GM12878 (cell line): ENCODE results near the gene RETREG3. TPM values are rescaled to one million over a fixed set of nuclear protein-coding genes. Genes with fewer than 3 reads are reported as not detected.
"Not testable (repeated sequence)": the region's sequence is repeated elsewhere in the genome, so short reads cannot be mapped to it uniquely, and the experiment has no call there.

ENCODE experiments used
- ATAC-seq: fragments of 200-7000 bp; cut with Tn5 transposase; 3 replicates; pipeline ENCODE4 v1.9.1; 2020; ENCODE audit warnings: mild to moderate bottlenecking, moderate library complexity
- BruUV-seq: library from RNA; stranded (reverse); fragments of 400-500 nt; replicated peaks from 2 replicates; lab custom pipeline; 2021; lab: Mats Ljungman, UMichigan
- CTCF ChIA-PET: fragments of 300-600 bp; sonication (Branson Sonifier 250); formaldehyde crosslinking; extraction: SDS; loops from one replicate; lab custom pipeline; 2021; ENCODE audit warnings: inconsistent platforms; lab: Yijun Ruan, JAX
- POLR2A ChIA-PET: fragments of 350-600 bp; formaldehyde crosslinking; extraction: SDS; loops from one replicate; lab custom pipeline; 2021; ENCODE audit warnings: inconsistent platforms; lab: Charles Lee
- RAD21 ChIA-PET: fragments of 300-600 bp; sonication (Branson Sonifier 250); formaldehyde crosslinking; loops from one replicate; lab custom pipeline; 2023; ENCODE audit warnings: antibody characterized with exemption; ENCODE audit not compliant: unreplicated experiment; lab: Charles Lee
- SMC1A ChIA-PET: fragments of 300-600 bp; sonication (Branson Sonifier 250); formaldehyde crosslinking; loops from one replicate; lab custom pipeline; 2023; ENCODE audit not compliant: unreplicated experiment, uncharacterized antibody; lab: Charles Lee
- DNase-seq: peaks from one replicate; pipeline ENCODE4 v3.0.0-alpha.2; 2011; ENCODE audit warnings: low read depth, low spot score
- FAIRE-seq: peaks from 3 replicates; lab custom pipeline; 2011; peaks lifted over from hg19 to GRCh38; lab: Jason Lieb, UNC
- H2AFZ ChIP-seq: 2 replicates; pipeline ENCODE4 v1.6.0; 2011; ENCODE audit warnings: low read depth, low read length, control low read depth; ENCODE audit not compliant: control insufficient read depth
- H3K27ac ChIP-seq: 2 replicates; pipeline ENCODE4 v1.5.1; 2011; ENCODE audit warnings: control low read depth; ENCODE audit not compliant: control insufficient read depth, insufficient read depth
- H3K27me3 ChIP-seq, 2 experiments: replicated peaks in 1 of 2; 2 replicates each; pipeline versions ENCODE4 v1.6.0 to v1.6.1; 2011; ENCODE audit warnings: low read length in 1 of 2; ENCODE audit not compliant: control insufficient read depth in 2 of 2, insufficient read depth in 2 of 2
- H3K36me3 ChIP-seq, 2 experiments: 2 replicates each; pipeline ENCODE4 v1.5.1; 2011; ENCODE audit warnings: low read length in 1 of 2; ENCODE audit not compliant: control insufficient read depth in 2 of 2, insufficient read depth in 2 of 2
- H3K4me1 ChIP-seq: 2 replicates; pipeline ENCODE4 v1.6.1; 2011; ENCODE audit warnings: mild to moderate bottlenecking, low read length, moderate library complexity, mixed read lengths; ENCODE audit not compliant: control insufficient read depth, insufficient read depth
- H3K4me2 ChIP-seq: 2 replicates; pipeline ENCODE4 v1.6.0; 2011; ENCODE audit warnings: control low read depth; ENCODE audit not compliant: control insufficient read depth, insufficient read depth
- H3K4me3 ChIP-seq: fragments of 200-600 bp; sonication (generic); 2 replicates; pipeline ENCODE4 v1.5.1; 2016
- H3K79me2 ChIP-seq: 2 replicates; pipeline ENCODE4 v1.6.0; 2011; ENCODE audit warnings: low read length; ENCODE audit not compliant: control insufficient read depth, insufficient read depth
- H3K9ac ChIP-seq: 2 replicates; pipeline ENCODE4 v1.8.0; 2011; ENCODE audit warnings: low read length, control low read depth, mixed read lengths; ENCODE audit not compliant: control insufficient read depth, insufficient read depth
- H3K9me3 ChIP-seq: replicated peaks from 3 replicates; pipeline ENCODE4 v1.5.1; 2011; ENCODE audit warnings: mild to moderate bottlenecking, low read length; ENCODE audit not compliant: control insufficient read depth, insufficient read depth
- H4K20me1 ChIP-seq: 2 replicates; pipeline ENCODE4 v1.6.0; 2011; ENCODE audit not compliant: control insufficient read depth, insufficient read depth
- ATF3 ChIP-seq: IDR thresholded peaks from 2 replicates; pipeline ENCODE4 v1.6.1; 2011; ENCODE audit warnings: low read depth, mild to moderate bottlenecking, low read length, moderate library complexity, borderline replicate concordance; ENCODE audit errors: extremely low read depth
- FOXK2 ChIP-seq: fragments of 450-650 bp; IDR thresholded peaks from 2 replicates; pipeline ENCODE4 v1.6.1; 2017; ENCODE audit warnings: mild to moderate bottlenecking, moderate library complexity
- IRF3 ChIP-seq: fragments of 450-650 bp; IDR thresholded peaks from 2 replicates; pipeline ENCODE4 v1.6.1; 2014; ENCODE audit warnings: mild to moderate bottlenecking
- MEF2A ChIP-seq: IDR thresholded peaks from 2 replicates; pipeline ENCODE4 v1.6.1; 2011; ENCODE audit warnings: low read depth, mild to moderate bottlenecking, low read length, moderate library complexity; ENCODE audit not compliant: insufficient read depth
- MLLT1 ChIP-seq: fragments of 450-650 bp; IDR thresholded peaks from 2 replicates; pipeline ENCODE4 v1.6.1; 2016; ENCODE audit warnings: mild to moderate bottlenecking
- MTA3 ChIP-seq: IDR thresholded peaks from 2 replicates; pipeline ENCODE4 v1.6.1; 2012; ENCODE audit warnings: low read length, inconsistent platforms, borderline replicate concordance
- NFXL1 ChIP-seq: fragments of 450-650 bp; IDR thresholded peaks from 2 replicates; pipeline ENCODE4 v1.6.1; 2017; ENCODE audit warnings: antibody characterized with exemption, mild to moderate bottlenecking, borderline replicate concordance
- NRF1 ChIP-seq: conservative IDR thresholded peaks from 2 replicates; pipeline ENCODE4 v1.6.1; 2011; ENCODE audit warnings: mild to moderate bottlenecking, low read depth, low read length, improper control_type of control experiment
- PML ChIP-seq: IDR thresholded peaks from 2 replicates; pipeline ENCODE4 v1.6.1; 2012; ENCODE audit warnings: low read length, inconsistent platforms
- SMAD5 ChIP-seq: IDR thresholded peaks from 2 replicates; pipeline ENCODE4 v1.6.1; 2016; ENCODE audit warnings: antibody characterized with exemption, low read depth
- STAT1 ChIP-seq: fragments of 450-650 bp; conservative IDR thresholded peaks from 2 replicates; pipeline ENCODE4 v1.6.1; 2014; ENCODE audit warnings: antibody characterized with exemption, mild to moderate bottlenecking
- TAF1 ChIP-seq: IDR thresholded peaks from 2 replicates; pipeline ENCODE4 v1.6.1; 2011; ENCODE audit warnings: mild to moderate bottlenecking, low read depth, low read length, borderline replicate concordance
- WGBS: methylation state at CpG from one replicate; pipeline ENCODE4 v1.1.6; 2016; ENCODE audit warnings: low lambda C conversion rate; ENCODE audit not compliant: insufficient replicate concordance, insufficient coverage; ENCODE audit errors: missing lambda C conversion rate; 5-methylcytosine and 5-hydroxymethylcytosine counted together
- in situ Hi-C: fragments of 300-500 bp; cut with MboI; formaldehyde crosslinking; loops from 9 replicates; pipeline ENCODE4 v1.14.3; 2018; ENCODE audit warnings: mixed read lengths
- intact Hi-C: fragments of 100-400 bp; cut with micrococcal nuclease; formaldehyde crosslinking; loops from one replicate; pipeline ENCODE4 v1.14.2; 2022; ENCODE audit not compliant: unreplicated experiment
- polyA plus RNA-seq, 11 experiments: library from polyadenylated mRNA; depleted of rRNA in 4 of 11; unstranded in 6 of 11; stranded (reverse) in 5 of 11; fragments of >200 nt; fragmentation: Nextera tagmentation in 4 of 11; fragmentation: Illumina TruSeq in 1 of 11; extraction: Ambion mirVana in 4 of 11; extraction: Trizol in 1 of 11; gene quantifications; 1 replicate in 1 of 11; 2 replicates in 10 of 11; pipeline versions ENCODE4 v1.2.1 to v1.2.3, GENCODE V29; 2011 to 2016; ENCODE audit warnings: inconsistent platforms in 2 of 11, missing spikeins in 2 of 11, low read depth in 1 of 11
- total RNA-seq, 4 experiments: library from RNA; depleted of rRNA in 3 of 4; stranded (reverse); fragments of >200 nt in 3 of 4; fragmentation: Illumina TruSeq in 1 of 4; extraction: Trizol in 1 of 4; gene quantifications; 2 replicates each; pipeline versions ENCODE4 v1.2.1 to v1.2.3, GENCODE V29; 2013 to 2021

The RETREG3 gene
- total and polyA plus RNA-seq, 10 of the 15 experiments (the other 5 are each of a cell fraction or from before 2014, with no cell fraction given): 7.0 to 50.6 (median 27.3) TPM

DNA sequence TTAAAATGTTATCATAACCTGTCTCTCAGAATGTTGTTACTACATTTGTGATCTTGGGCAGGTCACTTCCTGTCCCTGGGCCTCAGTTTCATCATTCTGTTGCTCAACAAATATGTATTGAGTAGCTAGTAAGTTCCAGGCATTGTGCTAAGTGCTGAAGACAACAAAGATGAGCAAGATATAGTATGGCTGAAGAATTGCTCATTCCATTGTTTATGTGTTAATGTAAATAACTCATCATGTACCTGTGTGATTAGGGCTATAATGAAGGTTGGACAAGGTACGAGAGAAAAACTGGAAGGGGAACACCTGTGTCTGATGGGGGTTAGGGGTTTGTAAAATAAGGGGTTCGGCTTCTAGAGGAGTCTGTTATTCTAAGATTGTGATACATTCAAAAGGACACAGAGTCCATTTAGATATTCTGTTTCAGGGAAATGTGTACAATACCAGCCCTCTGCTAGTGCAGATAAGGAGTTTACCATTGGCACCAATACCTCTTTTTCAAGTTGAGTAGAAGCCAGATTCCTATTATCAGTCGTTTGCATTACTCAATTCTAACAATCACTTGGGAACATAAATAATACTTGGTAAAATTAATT, 20.3 kb upstream of the RETREG3 start (continued):
- TF ChIP-seq IRF3 (no peak), NRF1 (no peak), ATF3 (no peak), MEF2A (no peak), MTA3 (no peak), MLLT1 (no peak), FOXK2 (no peak), SMAD5 (no peak), PML (no peak), STAT1 (no peak), TAF1 (no peak), NFXL1 (no peak)

DNA sequence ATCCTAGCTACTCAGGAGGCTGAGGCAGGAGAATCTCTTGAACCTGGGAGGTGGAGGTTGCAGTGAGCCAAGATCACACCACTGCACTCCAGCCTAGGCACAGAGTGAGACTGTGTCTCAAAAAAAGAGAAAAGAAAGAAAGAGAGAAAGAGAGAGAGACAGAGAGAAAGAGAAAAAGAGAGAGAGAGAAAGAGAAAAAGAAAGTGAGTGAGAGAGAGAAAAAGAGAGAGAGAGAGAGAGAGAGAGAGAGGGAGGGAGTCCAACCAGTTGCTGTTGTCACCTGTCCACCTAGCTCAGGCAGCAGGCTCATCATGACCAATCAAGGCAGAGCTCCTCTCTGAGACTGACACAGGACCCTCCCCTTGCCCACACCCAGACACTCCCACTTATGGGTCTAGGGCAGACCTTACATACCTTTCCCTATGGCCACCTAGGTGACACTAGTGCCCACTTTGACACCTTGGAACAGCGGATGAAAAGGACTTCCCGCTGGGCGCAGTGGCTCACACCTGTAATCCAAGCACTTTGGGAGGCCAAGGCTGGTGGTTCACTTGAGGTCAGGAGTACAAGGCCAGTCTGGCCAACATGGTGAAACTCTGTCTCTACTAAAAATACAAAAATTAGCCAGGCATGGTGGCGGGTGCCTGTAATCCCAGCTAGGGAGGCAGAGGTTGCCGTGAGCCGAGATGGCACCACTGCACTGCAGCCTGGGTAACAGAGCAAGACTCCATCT, 18.0 kb upstream of the RETREG3 start:
- H3K4me3 ChIP-seq, DNase-seq, H3K9me3 ChIP-seq, H3K4me2 ChIP-seq, intact Hi-C loops, BruUV-seq, H3K79me2 ChIP-seq, H3K9ac ChIP-seq, H3K27me3 ChIP-seq, H3K27ac ChIP-seq, FAIRE-seq, CTCF ChIA-PET, in situ Hi-C loops, H4K20me1 ChIP-seq, H2AFZ ChIP-seq, ATAC-seq, H3K4me1 ChIP-seq, H3K36me3 ChIP-seq: not testable (repeated sequence)
- ChIA-PET POLR2A (interaction anchor here (1.3 kb wide), 1 partner anchor 29 kb away, joined by 4 read pairs; no protein-coding TSS in a partner anchor), SMC1A (interaction anchor here (1.8 kb wide), 1 partner anchor 9 kb away, joined by 5 read pairs; no protein-coding TSS in a partner anchor), RAD21 (interaction anchor here (1.2 kb wide), 1 partner anchor 9 kb away, joined by 3 read pairs; no protein-coding TSS in a partner anchor)
- over 99% methylated on average over 6 of the region's 6 CpGs for WGBS
